Thoracic aorta (tissue), 2 donors: ENCODE data around the gene ZNF628. TPM values are rescaled to one million over a fixed set of nuclear protein-coding genes. Genes with fewer than 3 reads are reported as not detected.
A peak's percentile ranks its signal among the peaks of the same experiment; 100 is the strongest.

Experiments
- ATAC-seq: fragments of 150-250 bp; one replicate; pipeline ENCODE4 v1.8.0; 2017; ENCODE audit warnings: low read depth; ENCODE audit not compliant: insufficient number of reproducible peaks, low FRiP score
- DNase-seq: peaks from one replicate; pipeline ENCODE4 v3.0.0-alpha.2; 2020; ENCODE audit warnings: low spot score
- H3K27ac ChIP-seq, 2 donors: fragments of 200-600 bp; sonication (generic); 1 replicate in 1 of 2; 2 replicates in 1 of 2; pipeline ENCODE4 v1.5.1; 2016; ENCODE audit warnings: mild to moderate bottlenecking in 2 of 2, moderate library complexity in 2 of 2
- H3K27me3 ChIP-seq: fragments of 200-600 bp; sonication (generic); replicated peaks from 2 replicates; pipeline ENCODE4 v1.6.0; 2016; ENCODE audit warnings: mild to moderate bottlenecking; ENCODE audit not compliant: insufficient read depth
- H3K36me3 ChIP-seq: fragments of 200-600 bp; sonication (generic); one replicate; pipeline ENCODE4 v1.5.1; 2016
- H3K4me1 ChIP-seq, 2 donors: fragments of 200-600 bp; sonication (generic); 1 replicate in 1 of 2; 2 replicates in 1 of 2; pipeline versions ENCODE4 v1.5.1 to v1.6.0; 2016; ENCODE audit warnings: low read depth in 2 of 2, mild to moderate bottlenecking in 1 of 2; ENCODE audit not compliant: control insufficient read depth in 1 of 2
- H3K4me3 ChIP-seq: fragments of 200-600 bp; sonication (generic); 2 replicates; pipeline ENCODE4 v1.5.1; 2016; ENCODE audit warnings: mild to moderate bottlenecking
- H3K9me3 ChIP-seq: fragments of 200-600 bp; sonication (generic); 2 replicates; pipeline ENCODE4 v1.5.1; 2016
- total RNA-seq, 2 donors: library from RNA; depleted of rRNA; stranded (reverse); fragments of >200 nt; gene quantifications; one replicate each; pipeline versions ENCODE4 v1.1.0 to v1.2.3, GENCODE V29; 2016
- TF ChIP-seq, protein P1 (sequence below): fragments of 200-600 bp; sonication (generic); IDR thresholded peaks from one replicate; pipeline ENCODE4 v1.5.1; 2019; ENCODE audit warnings: antibody characterized with exemption

The ZNF628 gene
- total RNA-seq, 2 donors from 2014 or later: 3.5 to 7.2 TPM

GRCh38 chr19:55459950-55460657 is 16.3 kb upstream of the ZNF628 start:
- no peaks in the 10 kb centered on the region for H3K36me3 ChIP-seq
- TF ChIP-seq, protein P1, sequence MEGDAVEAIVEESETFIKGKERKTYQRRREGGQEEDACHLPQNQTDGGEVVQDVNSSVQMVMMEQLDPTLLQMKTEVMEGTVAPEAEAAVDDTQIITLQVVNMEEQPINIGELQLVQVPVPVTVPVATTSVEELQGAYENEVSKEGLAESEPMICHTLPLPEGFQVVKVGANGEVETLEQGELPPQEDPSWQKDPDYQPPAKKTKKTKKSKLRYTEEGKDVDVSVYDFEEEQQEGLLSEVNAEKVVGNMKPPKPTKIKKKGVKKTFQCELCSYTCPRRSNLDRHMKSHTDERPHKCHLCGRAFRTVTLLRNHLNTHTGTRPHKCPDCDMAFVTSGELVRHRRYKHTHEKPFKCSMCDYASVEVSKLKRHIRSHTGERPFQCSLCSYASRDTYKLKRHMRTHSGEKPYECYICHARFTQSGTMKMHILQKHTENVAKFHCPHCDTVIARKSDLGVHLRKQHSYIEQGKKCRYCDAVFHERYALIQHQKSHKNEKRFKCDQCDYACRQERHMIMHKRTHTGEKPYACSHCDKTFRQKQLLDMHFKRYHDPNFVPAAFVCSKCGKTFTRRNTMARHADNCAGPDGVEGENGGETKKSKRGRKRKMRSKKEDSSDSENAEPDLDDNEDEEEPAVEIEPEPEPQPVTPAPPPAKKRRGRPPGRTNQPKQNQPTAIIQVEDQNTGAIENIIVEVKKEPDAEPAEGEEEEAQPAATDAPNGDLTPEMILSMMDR: no peak
- DNase-seq (no peak), ATAC-seq (no peak)
- H3K4me1 ChIP-seq: peaks cover 4 to 20% of the 10 kb centered on the region in 2 donors
- peak overlapping the region; percentile 19 to 32 for H3K27ac ChIP-seq
- H3K27me3 ChIP-seq: no peaks in the 10 kb centered on the region
- peak overlapping the region; percentile 100 for H3K4me3 ChIP-seq
- no peaks in the 10 kb centered on the region for H3K9me3 ChIP-seq

DNA sequence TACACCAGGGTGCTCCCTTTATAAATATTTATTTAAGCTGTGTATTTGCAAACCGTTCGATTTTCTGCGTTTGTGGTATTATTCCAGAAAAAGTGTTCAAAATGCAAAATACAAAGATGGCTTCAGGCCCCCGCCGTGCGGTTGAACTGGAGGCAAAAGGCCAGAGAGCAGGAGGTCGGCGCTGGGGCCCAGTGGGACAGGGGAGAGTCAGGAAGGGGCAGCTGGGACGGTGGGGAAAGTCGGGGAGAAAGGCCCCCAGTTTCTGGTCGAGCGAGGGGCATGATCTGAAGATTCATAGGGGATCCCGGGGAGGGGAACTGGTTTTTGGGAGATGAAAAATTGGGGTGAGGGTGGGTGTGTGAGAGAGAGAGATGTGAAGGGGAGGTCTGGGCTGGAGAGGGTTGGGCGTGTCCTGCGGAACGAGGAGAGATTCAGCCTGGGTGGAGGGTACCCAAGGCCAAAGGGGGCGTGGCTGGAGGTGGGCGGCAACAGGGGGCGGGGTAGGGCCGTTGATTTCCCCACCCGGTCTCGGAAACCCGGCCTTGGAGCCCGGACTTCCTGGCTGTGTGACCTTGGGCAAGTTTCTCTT is 15.7 kb upstream of the ZNF628 start:
- H3K27ac ChIP-seq: peak overlapping the region; percentile 77 to 82
- peak; percentile 42 for DNase-seq

DNA sequence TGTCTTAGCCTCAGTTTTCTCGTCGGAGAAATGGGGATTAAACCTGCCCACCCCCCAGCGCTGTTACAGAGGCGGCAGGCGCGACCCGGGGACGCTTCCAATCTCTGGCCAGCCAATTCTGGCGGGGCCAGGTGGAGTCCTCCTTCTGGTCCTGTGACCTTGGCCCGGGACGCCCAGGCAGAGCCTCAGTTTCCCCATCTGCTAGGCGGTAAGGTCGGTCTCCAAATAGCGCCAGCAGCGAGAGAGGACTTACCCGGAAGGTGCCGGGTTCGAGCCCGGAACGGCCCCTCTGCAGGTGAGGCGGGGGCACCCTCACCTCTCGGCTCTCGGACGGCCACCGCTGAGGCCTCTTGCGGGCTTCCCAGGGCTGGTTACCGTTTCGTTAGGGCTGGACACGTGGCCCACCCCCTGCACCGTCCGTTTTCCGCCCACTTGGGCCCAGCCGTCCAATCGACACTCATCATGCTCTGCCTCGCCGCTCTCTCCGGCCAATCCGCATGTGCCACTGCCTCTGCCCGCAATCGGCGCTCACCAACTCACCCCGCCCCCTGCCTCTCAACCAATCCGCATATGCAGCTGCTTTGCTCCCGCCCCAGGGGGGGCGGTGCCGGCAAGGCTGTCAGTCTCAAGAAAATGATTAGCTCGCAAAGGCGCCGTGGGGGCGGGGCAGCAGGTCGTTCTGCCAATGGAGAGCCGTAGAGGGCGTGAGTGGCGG is 15.0 kb upstream of the ZNF628 start, which contains the start of gene ISOC2:
TSS of gene ISOC2 (minus strand) at position 384 of the 715 bp plus-strand sequence. CDS start 5,156 bp downstream, outside the sequence.
- ATAC-seq (peak; percentile 85), DNase-seq (peak; percentile 100)
- peak within 1 kb of the TSS; percentile 77 to 82 for H3K27ac ChIP-seq
- no peaks in the 10 kb centered on the region for H3K27me3 ChIP-seq
- no peaks in the 10 kb centered on the region for H3K36me3 ChIP-seq
- no peaks in the 10 kb centered on the region for H3K9me3 ChIP-seq
- peaks cover 4 to 20% of the 10 kb centered on the region in 2 donors for H3K4me1 ChIP-seq
- peak within 1 kb of the TSS; percentile 100 for H3K4me3 ChIP-seq
- TF ChIP-seq, protein P1: no peak

More for the DNA sequence above, 15.7 kb upstream of the ZNF628 start:
- Histone ChIP-seq H3K9me3 (no peaks in the 10 kb centered on the region), H3K4me3 (peak overlapping the region; percentile 100), H3K27me3 (no peaks in the 10 kb centered on the region), H3K4me1 (peaks cover 4 to 20% of the 10 kb centered on the region in 2 donors), H3K36me3 (no peaks in the 10 kb centered on the region)
- peak; percentile 24 for ATAC-seq
- TF ChIP-seq, protein P1: no peak

DNA sequence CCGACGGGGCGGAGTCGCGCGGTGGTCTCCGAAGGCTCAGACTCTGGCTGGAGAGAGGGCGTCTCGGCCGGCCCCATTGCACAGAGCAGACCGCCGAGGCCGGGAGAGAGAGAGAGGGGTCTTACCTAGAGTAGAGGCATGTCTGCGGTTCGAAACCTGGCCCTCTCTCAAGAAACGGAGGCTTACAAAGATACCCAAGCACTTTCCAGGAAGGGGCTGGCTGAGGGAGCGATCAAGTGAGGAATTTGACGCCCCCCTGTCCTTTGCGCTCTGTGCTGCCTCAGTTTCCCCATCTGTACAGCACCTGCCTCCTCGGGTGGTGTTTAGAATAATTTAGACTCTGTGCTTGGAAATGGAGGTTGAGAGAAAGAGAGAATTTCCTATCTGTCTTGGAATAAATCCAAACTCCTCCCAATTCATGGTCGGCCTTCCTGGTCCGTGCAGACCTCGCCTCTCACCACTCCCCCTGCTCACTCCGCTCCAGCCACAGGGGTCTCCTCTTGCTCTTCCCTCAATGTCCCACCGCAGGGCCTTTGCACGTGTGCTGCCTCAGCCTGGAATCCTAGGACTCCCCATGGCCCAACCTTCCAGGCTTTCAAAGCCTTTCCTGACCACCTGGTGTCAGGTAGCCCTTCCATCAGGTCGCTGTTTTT is 14.3 kb upstream of the ZNF628 start:
- TF ChIP-seq, protein P1: no peak
- H3K36me3 ChIP-seq: no peaks in the 10 kb centered on the region

More for the DNA sequence above, 14.3 kb upstream of the ZNF628 start:
- Histone ChIP-seq H3K27ac (peak overlapping the region in 1 of 2 donors; percentile 52), H3K27me3 (no peaks in the 10 kb centered on the region), H3K4me3 (peak overlapping the region; percentile 100), H3K9me3 (no peaks in the 10 kb centered on the region), H3K4me1 (peaks cover 4 to 21% of the 10 kb centered on the region in 2 donors)
- no peak for ATAC-seq
- DNase-seq: no peak
